C4-2B (cell line): ENCODE data around the gene LIAS.

Experiments
- H3K27ac ChIP-seq: fragments of 450-650 bp; 2 replicates; pipeline ENCODE4 v1.5.1; 2017
- ZFX ChIP-seq: fragments of 450-650 bp; IDR thresholded peaks from 2 replicates; pipeline ENCODE4 v1.6.1; 2017
- TF ChIP-seq, protein P1 (sequence below): fragments of 450-650 bp; conservative IDR thresholded peaks from 2 replicates; pipeline ENCODE4 v1.5.1; 2017; ENCODE audit warnings: mild to moderate bottlenecking

The LIAS gene

DNA sequence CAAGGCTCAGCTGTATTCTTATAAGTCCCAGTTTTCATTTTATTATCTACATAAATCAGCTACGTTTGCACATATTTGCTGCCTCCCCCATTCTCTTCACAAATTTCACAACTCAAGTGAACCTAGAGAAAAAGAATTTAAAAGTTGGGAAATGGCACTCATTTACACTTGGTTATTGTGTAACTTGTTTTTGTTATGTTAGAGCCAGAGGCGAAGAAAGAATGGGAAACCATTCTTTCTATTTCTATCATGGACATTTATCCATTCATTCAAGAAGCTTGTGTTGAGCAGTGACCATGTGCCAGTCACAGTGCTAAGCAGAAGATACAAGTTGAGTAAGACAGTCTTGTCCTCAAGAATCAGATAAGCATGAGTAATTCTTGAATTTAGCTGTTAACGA is 13.5 kb downstream of the LIAS start:
- H3K27ac ChIP-seq: no peak overlapping the region
- TF ChIP-seq ZFX: no peak
- TF ChIP-seq, protein P1, sequence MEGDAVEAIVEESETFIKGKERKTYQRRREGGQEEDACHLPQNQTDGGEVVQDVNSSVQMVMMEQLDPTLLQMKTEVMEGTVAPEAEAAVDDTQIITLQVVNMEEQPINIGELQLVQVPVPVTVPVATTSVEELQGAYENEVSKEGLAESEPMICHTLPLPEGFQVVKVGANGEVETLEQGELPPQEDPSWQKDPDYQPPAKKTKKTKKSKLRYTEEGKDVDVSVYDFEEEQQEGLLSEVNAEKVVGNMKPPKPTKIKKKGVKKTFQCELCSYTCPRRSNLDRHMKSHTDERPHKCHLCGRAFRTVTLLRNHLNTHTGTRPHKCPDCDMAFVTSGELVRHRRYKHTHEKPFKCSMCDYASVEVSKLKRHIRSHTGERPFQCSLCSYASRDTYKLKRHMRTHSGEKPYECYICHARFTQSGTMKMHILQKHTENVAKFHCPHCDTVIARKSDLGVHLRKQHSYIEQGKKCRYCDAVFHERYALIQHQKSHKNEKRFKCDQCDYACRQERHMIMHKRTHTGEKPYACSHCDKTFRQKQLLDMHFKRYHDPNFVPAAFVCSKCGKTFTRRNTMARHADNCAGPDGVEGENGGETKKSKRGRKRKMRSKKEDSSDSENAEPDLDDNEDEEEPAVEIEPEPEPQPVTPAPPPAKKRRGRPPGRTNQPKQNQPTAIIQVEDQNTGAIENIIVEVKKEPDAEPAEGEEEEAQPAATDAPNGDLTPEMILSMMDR: no peak

DNA sequence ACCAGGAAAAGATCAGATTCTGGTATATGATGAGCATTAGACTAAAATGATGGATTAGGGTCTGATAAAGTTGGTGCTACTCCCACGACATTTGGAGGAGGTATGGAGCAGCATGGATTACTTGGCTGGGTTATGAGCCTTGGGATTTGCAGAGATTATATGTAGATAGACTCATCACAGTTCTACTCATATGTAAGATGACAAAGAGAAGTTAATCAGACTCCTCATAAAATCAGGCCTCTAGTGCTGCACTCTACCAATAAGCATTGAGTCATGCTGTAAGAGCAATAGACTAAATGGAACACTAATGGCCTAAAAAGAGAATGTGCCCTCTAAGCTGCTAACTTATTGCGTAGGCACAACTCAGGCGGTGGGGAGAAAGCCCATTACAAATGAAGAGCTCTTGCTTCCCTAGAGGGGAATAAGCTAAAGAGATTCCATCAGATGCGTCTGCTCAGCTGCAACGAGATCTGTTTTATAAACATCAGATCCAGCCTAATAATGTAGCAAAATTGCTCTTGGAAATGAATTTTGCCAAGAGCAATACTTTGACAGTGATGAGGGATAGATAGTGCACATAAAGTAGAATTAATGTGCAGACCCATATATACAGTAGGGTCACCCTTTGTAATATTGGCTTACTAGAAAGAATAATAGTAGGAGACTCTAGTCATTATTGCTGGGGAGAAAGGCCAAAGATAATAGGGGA is 17.5 kb downstream of the LIAS start:
- TF ChIP-seq, protein P1: no peak
- TF ChIP-seq ZFX: no peak
- no peak overlapping the region for H3K27ac ChIP-seq

DNA sequence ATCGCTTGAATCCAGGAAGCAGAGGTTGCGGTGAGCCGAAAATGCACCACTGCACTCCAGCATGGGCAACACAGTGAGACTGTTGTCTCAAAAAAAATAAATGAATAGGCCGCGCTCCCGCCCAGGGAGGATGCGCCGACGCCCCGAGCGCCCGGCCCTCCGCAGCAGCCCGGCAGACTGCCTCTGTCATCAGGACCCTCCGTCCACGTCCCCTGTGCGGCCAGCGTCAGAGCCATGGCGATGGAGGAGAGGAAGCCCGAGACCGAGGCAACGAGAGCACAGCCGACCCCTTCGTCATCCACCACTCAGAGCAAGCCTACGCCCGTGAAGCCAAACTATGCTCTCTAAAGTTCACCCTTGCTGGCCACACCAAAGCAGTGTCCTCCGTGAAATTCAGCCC is 21.4 kb downstream of the LIAS start:
- TF ChIP-seq ZFX: no peak
- TF ChIP-seq, protein P1: no peak
- H3K27ac ChIP-seq: no peak overlapping the region

DNA sequence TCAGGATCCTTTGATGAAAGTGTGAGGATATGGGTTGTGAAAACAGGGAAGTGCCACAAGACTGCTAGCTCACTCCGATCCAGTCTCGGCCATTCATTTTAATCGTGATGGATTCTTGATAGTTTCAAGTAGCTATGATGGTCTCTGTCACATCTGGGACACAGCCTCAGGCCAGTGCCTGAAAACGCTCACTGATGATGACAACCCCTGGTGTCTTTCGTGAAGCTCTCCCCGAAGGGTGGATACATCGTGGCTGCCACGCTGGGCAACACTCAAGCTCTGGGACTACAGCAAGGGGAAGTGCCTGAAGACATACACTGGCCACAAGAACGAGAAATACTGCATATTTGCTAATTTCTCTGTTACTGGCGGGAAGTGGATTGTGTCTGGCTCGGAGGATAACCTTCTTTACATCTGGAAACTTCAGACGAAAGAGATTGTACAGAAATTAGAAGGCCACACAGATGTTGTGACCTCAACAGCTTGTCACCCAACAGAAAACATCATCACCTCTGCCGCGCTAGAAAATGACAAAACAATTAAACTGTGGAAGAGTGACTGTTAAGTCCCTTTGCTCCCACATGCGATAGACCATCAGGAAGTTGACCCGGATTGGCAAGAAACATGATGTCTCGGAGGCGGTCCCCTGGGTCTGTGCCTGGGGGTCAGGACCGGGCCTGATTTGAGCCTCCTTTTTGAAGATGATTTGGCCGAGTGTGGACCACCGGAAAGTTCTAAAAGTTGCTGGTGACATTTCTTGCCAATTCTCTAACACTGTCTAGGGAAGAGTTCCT is 22.2 kb downstream of the LIAS start:
- no peak for TF ChIP-seq ZFX
- TF ChIP-seq, protein P1: no peak
- H3K27ac ChIP-seq: no peak overlapping the region

DNA sequence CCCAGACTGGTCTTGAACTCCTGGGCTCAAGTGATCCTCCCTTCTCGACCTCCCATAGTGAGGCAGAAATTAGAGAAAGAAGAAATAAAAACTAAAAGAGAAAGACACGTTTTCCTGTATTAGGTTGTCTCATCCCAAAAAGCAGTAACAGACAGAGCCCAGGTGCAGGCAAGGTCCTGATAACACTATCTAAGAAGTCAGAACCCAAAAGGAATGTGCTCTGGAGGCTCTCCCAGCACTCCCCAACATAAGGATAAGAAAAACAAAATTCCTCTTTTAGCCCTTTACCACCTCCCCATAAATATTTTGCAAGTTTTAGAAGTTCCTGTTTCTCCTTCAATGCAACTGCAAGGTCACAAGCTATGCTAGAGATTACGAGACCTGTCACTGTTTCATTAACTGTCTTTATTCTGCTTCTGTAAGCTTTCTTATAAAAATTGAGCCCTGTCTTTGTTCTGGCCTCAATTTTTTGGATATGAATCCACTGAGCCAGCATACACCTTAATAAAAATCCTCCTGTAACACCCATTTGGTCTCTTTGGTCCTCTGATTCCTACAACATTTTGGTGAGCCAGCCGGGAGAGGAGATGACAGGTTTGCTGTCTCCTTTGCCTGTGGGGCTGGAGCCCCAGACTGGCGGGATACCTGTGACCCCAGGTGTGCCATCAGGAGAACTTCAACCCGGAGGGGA is 25.9 kb downstream of the LIAS start:
- H3K27ac ChIP-seq: no peak overlapping the region
- TF ChIP-seq, protein P1: no peak
- TF ChIP-seq ZFX: no peak

DNA sequence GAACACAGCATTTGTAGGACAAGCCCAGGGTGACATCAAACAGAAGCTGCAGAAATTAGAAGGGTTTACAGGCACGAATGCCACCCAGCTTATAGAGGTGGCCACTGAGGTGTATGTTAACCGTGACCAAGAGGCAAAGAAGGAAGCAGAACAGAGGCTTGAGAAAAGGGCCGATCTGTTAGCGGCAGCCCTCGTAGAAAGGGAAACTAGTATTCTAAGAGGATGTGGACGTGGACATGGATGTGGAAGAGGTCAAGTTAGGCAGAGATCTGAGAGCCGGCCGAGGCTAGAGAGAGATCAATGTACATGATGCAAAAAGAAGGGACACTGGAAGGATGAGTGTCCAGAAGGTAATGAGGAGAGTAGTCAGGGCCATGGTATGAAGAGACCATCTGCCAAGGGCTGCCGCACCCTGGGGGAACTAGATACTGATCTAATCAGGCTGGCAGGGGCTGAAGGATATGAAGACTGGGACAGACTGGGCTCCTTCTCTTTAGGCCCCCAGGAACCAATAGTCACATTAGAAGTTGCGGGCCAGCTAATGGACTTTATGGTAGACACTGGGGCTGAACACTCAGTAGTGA is 27.5 kb downstream of the LIAS start:
- no peak overlapping the region for H3K27ac ChIP-seq
- TF ChIP-seq, protein P1: no peak
- TF ChIP-seq ZFX: no peak

DNA sequence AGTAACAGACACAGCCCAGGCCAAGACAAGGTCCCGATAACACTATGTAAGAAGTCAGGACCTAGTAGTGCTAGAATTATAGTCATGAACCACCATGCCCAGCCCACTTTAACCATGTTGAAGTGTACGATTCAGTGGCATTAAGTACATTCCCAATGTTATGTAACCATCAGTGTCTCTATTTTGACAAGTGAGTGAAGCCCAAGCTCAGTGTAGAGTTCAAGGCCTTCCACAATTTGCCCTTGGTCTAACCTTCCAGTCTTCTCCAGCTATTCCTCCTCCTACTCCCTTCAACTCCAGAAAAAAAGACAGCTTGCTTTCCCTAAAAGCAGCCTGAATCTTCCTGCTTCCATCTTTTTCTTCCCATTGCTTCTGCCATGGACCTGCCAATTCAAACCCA is 31.5 kb downstream of the LIAS start:
- TF ChIP-seq, protein P1: no peak
- TF ChIP-seq ZFX: no peak
- no peak overlapping the region for H3K27ac ChIP-seq
